ENCODE results near the gene U2AF1.
"Not testable (repeated sequence)": the region's sequence is repeated elsewhere in the genome, so short reads cannot be mapped to it uniquely, and the experiment has no call there.

- not testable (repeated sequence) for TF ChIP-seq RAD21 (conservative IDR thresholded peaks at IDR 0.05); POLR2AphosphoS5 (IDR thresholded peaks at IDR 0.05); EZH2 (IDR thresholded peaks at IDR 0.05; ENCODE audit: borderline replicate concordance, insufficient read depth, low read length, poor library complexity, severe bottlenecking); REST (IDR thresholded peaks at IDR 0.05; ENCODE audit: borderline replicate concordance); EP300 (conservative IDR thresholded peaks at IDR 0.05; ENCODE audit: poor library complexity, severe bottlenecking); SMC3 (conservative IDR thresholded peaks at IDR 0.05; ENCODE audit: poor library complexity); TAF1 (IDR thresholded peaks at IDR 0.05; ENCODE audit: low read depth); MXI1 (conservative IDR thresholded peaks at IDR 0.05; ENCODE audit: poor library complexity, severe bottlenecking)
- TF ChIP-seq, protein P1, sequence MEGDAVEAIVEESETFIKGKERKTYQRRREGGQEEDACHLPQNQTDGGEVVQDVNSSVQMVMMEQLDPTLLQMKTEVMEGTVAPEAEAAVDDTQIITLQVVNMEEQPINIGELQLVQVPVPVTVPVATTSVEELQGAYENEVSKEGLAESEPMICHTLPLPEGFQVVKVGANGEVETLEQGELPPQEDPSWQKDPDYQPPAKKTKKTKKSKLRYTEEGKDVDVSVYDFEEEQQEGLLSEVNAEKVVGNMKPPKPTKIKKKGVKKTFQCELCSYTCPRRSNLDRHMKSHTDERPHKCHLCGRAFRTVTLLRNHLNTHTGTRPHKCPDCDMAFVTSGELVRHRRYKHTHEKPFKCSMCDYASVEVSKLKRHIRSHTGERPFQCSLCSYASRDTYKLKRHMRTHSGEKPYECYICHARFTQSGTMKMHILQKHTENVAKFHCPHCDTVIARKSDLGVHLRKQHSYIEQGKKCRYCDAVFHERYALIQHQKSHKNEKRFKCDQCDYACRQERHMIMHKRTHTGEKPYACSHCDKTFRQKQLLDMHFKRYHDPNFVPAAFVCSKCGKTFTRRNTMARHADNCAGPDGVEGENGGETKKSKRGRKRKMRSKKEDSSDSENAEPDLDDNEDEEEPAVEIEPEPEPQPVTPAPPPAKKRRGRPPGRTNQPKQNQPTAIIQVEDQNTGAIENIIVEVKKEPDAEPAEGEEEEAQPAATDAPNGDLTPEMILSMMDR (IDR thresholded peaks at IDR 0.05; ENCODE audit: poor library complexity, severe bottlenecking): not testable (repeated sequence)
Measured at GRCh38 chr21:43053112-43053511, 54.3 kb downstream of the U2AF1 start.

Data from neural cell (in vitro differentiated cells).